A549 (cell line): ENCODE measurements around the gene SNX5. TPM values are rescaled to one million over a fixed set of nuclear protein-coding genes. Genes with fewer than 3 reads are reported as not detected.

ENCODE experiments used
- polyA plus RNA-seq, 4 experiments: library from polyadenylated mRNA; depleted of rRNA in 3 of 4; stranded (reverse); fragments of >200 nt; fragmentation: RNase III in 1 of 4; extraction: RNeasy Plus Mini Kit Qiagen cat#74134 plus additional on column Dnase treatment in 1 of 4; gene quantifications; 2 replicates in 3 of 4; 3 replicates in 1 of 4; pipeline ENCODE4 v1.2.3, GENCODE V29; 2011 to 2017
- small RNA-seq, 6 experiments: library from RNA; depleted of rRNA; stranded (forward); fragments of <200 nt; gene quantifications; one replicate each; pipeline ENCODE3, GENCODE V24; 2012

Gene SNX5
- polyA plus RNA-seq, 2 of the 4 experiments (the other 2 are of a cell fraction) = 225 to 342 TPM

Small RNA genes within 50 kb of the gene (small RNA-seq; reads per million reads assigned to genes)
- gene RNU6-192P = 0 to 1.3 (median 0) reads per million in 6 experiments
- 164 to 1,987 (median 876) reads per million in 6 experiments for gene SNORD17

Other genes with a start within 250 kb of the SNX5 start
- 41.8 and 47.9 TPM in 2 replicates for gene MGME1, start 224 bp upstream of the SNX5 start, polyA plus RNA-seq (2011; rRNA removed)
- 46.6 to 49.7 TPM (median 46.9 TPM) in 3 replicates for gene MGME1, start 224 bp upstream of the SNX5 start, polyA plus RNA-seq (2017; fragmentation: RNase III; extraction: RNeasy Plus Mini Kit Qiagen cat#74134 plus additional on column Dnase treatment)
- gene OVOL2, start 89.1 kb upstream of the SNX5 start, polyA plus RNA-seq (2011; rRNA removed) = 0.19 TPM in 1 of 2 replicates, not detected in the other
- gene OVOL2, start 89.1 kb upstream of the SNX5 start, polyA plus RNA-seq (2017; fragmentation: RNase III; extraction: RNeasy Plus Mini Kit Qiagen cat#74134 plus additional on column Dnase treatment) = 0.07 to 0.16 TPM in 2 of 3 replicates, not detected in the other
- 15.7 and 18.8 TPM in 2 replicates for gene KAT14, start 169.1 kb upstream of the SNX5 start, polyA plus RNA-seq (2011; rRNA removed)
- gene KAT14, start 169.1 kb upstream of the SNX5 start, polyA plus RNA-seq (2017; fragmentation: RNase III; extraction: RNeasy Plus Mini Kit Qiagen cat#74134 plus additional on column Dnase treatment) = 10.7 to 12.6 TPM (median 12.1 TPM) in 3 replicates
- gene PET117, start 169.1 kb upstream of the SNX5 start, polyA plus RNA-seq (2011; rRNA removed) = 22.6 and 32.3 TPM in 2 replicates
- gene PET117, start 169.1 kb upstream of the SNX5 start, polyA plus RNA-seq (2017; fragmentation: RNase III; extraction: RNeasy Plus Mini Kit Qiagen cat#74134 plus additional on column Dnase treatment) = 21.9 to 25.0 TPM (median 23.5 TPM) in 3 replicates